ENCODE results near the gene MRPL33. TPM values are rescaled to one million over a fixed set of nuclear protein-coding genes. Genes with fewer than 3 reads are reported as not detected.

The MRPL33 gene
- total RNA-seq, 1 experiment from 2014 or later, result 66.8 TPM

DNA sequence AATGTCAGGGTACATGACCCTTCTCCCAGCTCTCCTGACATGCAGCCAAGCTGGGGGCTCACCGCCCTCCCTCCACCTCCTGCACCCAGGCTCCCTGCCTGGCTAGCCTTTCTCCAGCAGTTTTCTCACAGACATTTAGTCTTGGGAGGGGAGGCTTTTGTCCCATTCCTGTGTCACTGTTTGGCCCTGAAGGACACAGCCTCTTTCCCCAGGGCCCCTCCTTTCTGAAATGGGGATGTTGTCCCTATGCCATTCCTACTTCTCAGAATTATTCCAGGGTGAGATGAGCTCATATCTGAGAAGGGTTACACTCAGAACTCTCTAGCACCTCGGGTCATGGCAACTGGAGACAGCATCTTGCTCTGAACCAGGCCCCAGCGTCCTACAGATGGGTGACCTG is 47.3 kb upstream of the MRPL33 start:
- Mint-ChIP-seq H3K4me1 (peaks cover 39 to 41% of the 10 kb centered on the region in 2 experiments), H3K36me3 (ENCODE audit: insufficient read depth in 1 of 3, low read depth in 3 of 3) (no peaks in the 10 kb centered on the region), H3K27me3 (ENCODE audit: low read depth) (peaks cover 3% of the 10 kb centered on the region; the same call in 1 of the 2 replicates), H3K4me3 (no peak overlapping the region), H3K27ac (peak overlapping the region; percentile 52 to 70 (median 56); a peak in 4 of 7 replicates), H3K9me3 (no peaks in the 10 kb centered on the region)
- H2BK20ac ChIP-seq (ENCODE audit: low read depth, low read length, poor library complexity, severe bottlenecking), result no peak overlapping the region
- DNase-seq, result no peak
- no peak overlapping the region for H3K4me2 ChIP-seq (ENCODE audit: insufficient read depth, insufficient read length, low read length)
- no peak overlapping the region for H3K27ac ChIP-seq (ENCODE audit: insufficient read length, low read depth, low read length)
- no peak overlapping the region for H3K9ac ChIP-seq (ENCODE audit: extremely low read depth, insufficient read length, low read length)
- TF ChIP-seq CTCF (conservative IDR thresholded peaks at IDR 0.05), result no peak
- H2BK15ac ChIP-seq (ENCODE audit: low read depth, low read length), result no peak overlapping the region
- no peak overlapping the region for H4K5ac ChIP-seq (ENCODE audit: insufficient read length, low read depth, low read length)
- H2BK5ac ChIP-seq (ENCODE audit: insufficient read length, low read length), result no peak overlapping the region
- H3T11ph ChIP-seq (ENCODE audit: low read length), result no peak overlapping the region
- H3K27me3 ChIP-seq (ENCODE audit: insufficient read depth, low read length), result no peaks in the 10 kb centered on the region
- no peaks in the 10 kb centered on the region for H4K20me1 ChIP-seq (ENCODE audit: control insufficient read depth, insufficient read depth, insufficient read length)
- peaks cover 8% of the 10 kb centered on the region for H3K4me1 ChIP-seq (ENCODE audit: insufficient read depth, low read length)
- no peak overlapping the region for H2AK5ac ChIP-seq (ENCODE audit: insufficient read length, low read length)
- no peak overlapping the region for H4K8ac ChIP-seq (replicated peaks; ENCODE audit: insufficient read length, low read depth, low read length)
- no peak overlapping the region for H3K4ac ChIP-seq (ENCODE audit: low read depth, low read length)
- no peak overlapping the region for H3K23ac ChIP-seq (ENCODE audit: insufficient read length, low read depth, low read length)
- no peaks in the 10 kb centered on the region for H3K79me2 ChIP-seq (ENCODE audit: insufficient read depth, low read length)
- no peaks in the 10 kb centered on the region for H3K79me1 ChIP-seq (ENCODE audit: insufficient read depth, low read depth, low read length, poor library complexity, severe bottlenecking)
- H3K9me3 ChIP-seq (ENCODE audit: control insufficient read depth, low read depth, low read length), result no peaks in the 10 kb centered on the region
- H2BK120ac ChIP-seq (ENCODE audit: low read depth, low read length, poor library complexity, severe bottlenecking), result no peak overlapping the region
- no peak overlapping the region for H3K18ac ChIP-seq (ENCODE audit: insufficient read length, low read depth, low read length)
- no peaks in the 10 kb centered on the region for H3K23me2 ChIP-seq (ENCODE audit: insufficient read length, low read depth, low read length, poor library complexity, severe bottlenecking)
- no peak overlapping the region for H2AFZ ChIP-seq (ENCODE audit: low read length)
- H3K14ac ChIP-seq (ENCODE audit: insufficient read depth, low read length), result no peak overlapping the region
- H3K56ac ChIP-seq (ENCODE audit: insufficient read length, low read depth, low read length), result no peak overlapping the region
- no peak overlapping the region for H4K91ac ChIP-seq (ENCODE audit: insufficient read length, low read depth, low read length)
- no CpG with 5 or more reads among the region's 3 CpGs for WGBS (ENCODE audit: extremely low coverage, insufficient read length, low lambda C conversion rate)
- H2BK12ac ChIP-seq (ENCODE audit: insufficient read length, low read depth, low read length), result no peak overlapping the region

Data from H9 (cell line).